NCI-H748 treated with DMSO at 0.1 percent for 48 hours (cell line): ENCODE measurements around the gene GREB1.

Experiments
- DNase-seq: peaks from one replicate; lab custom pipeline; 2025; lab: John Stamatoyannopoulos, UW

GREB1 gene

DNA sequence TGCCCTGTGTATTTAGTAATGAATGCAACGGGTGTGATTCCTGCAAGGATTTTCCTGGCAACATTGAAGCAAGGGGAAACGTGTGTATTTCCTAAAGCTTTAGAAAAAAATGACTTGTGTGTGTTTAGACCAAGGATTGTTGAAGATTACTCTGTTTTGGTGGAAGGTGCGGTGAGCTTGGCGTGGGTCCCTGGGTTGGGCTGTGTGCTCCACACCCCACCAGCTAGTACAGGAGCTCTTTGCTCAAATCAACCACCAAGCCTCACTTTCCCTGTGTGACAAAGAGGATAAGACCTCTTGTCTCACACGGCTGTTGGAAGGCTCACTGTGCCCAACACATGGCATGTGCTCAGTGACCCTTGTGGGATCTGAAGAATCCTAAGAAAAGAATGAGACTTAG lies 21.4 kb upstream of the GREB1 start:
- no peak for DNase-seq

DNA sequence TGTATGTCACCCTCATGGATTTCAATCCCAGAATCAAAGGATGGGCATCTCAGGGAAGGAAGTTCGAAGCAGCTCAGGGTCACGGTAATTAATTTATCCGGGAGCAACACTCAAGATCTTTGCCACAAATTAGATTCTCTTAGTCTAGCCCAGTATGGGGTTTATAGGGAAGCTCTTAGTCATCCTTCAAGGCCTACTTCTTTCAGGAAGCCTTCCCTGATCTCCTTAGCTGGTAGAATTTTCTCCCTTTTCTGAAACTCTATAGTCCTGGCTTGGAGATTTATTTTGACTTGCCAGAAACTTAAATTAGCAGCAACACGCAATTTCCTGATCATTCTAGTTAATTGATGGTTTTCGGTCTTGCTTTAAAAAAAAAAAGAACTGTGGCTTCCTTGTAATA lies 20.5 kb upstream of the GREB1 start:
- no peak for DNase-seq

DNA sequence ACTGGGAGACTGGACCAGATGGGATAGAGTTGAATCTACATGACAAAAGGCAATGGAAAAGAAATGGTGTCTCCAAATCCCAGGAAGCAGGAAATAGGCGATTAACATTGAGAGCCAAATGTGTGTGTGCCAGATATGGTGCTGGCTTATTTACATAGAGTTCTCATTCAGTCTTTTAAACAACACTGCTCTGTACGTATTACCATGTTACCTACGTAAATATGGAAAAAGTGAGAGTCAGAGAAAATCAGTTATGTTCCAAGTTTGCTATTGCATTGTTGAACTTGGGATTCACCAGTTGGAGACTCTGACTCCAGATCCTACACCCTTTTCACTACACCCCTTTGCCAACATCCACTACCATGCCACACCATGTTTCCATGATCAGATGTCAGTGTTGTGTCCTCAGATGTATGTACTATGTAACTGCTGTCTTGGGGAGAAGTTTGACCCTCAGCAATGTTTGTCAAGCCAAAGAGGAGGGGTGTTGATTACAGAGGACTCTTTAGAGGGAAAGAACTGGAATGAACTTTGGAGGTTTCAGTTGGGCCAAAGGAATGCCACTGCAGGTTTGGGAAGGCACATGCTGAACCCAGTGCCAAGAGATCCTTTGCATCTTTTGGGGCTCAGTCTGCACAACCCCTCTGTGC lies 19.6 kb upstream of the GREB1 start:
- DNase-seq: no peak

DNA sequence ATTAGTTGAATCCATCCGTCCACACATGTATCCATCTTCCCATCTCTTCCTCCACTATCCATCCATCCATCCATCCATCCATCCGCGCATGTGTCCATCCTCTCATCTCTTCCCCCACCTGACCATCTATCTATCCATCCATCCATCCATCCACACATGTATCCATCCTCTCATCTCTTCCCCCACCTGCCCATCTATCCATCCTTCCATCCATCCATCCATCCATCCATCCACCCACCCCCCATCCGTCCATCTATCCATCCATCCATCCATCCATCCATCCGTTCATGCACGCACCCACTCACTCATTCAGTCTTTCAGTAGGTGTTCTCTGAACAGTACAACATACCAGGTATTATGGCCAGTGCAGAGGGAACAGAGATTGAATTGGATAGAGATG lies 18.9 kb upstream of the GREB1 start:
- no peak for DNase-seq

DNA sequence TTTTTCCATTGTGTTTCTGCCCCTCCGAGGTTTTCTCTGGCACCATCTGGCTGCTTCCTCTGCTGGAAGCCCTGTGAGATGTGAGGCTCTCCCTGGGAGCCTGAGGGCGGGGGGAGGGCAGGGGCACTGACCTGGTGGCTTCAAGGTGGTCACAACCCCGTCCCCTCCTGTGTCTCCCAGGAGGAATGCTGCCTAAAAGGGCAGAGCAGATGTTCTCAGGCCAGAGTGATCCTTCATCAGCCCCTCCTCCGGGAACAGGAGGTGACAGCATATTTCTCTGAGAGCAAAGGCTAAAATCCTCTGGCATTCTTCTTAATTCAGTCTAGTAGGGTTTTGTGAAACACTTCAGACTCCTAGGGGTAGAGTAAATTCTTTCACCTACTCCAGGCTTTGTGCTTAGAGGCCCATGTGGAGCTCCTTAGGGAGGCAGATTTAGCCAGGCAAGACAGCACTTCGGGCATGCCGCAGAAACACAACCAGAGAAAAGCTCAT lies 18.3 kb upstream of the GREB1 start:
- DNase-seq: no peak

DNA sequence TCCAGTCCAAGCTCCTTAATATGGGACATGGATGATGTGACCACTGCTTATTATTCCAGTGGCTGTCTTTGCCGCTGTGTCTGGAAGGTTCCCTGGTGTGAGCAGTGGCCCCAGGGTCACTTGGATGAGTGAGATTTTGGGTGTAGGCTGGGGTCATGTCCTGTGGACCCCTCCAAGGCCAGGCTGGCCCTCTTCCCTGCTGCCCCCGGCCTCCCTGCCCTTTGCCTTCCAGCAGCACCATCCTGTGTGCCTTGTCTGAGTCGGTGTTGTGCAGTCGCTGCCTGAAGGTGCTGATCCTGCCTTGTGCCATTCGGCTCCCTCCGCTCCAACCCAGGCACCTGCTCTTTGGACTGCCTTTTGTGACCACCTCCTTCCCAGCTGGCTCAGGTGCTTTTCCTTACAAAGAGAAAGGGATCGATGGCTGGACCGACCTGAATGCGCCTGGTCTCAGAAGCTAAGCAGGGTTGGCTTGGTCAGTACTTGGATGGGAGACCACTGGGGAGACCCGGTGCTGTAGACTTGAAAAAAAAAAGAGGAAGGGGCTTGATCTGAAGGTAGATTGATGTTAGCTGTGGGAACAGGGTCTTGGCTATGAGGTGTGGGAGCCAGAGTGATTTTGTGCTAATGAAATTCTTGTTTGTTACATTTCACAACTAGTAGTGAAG lies 16.7 kb upstream of the GREB1 start:
- no peak for DNase-seq

DNA sequence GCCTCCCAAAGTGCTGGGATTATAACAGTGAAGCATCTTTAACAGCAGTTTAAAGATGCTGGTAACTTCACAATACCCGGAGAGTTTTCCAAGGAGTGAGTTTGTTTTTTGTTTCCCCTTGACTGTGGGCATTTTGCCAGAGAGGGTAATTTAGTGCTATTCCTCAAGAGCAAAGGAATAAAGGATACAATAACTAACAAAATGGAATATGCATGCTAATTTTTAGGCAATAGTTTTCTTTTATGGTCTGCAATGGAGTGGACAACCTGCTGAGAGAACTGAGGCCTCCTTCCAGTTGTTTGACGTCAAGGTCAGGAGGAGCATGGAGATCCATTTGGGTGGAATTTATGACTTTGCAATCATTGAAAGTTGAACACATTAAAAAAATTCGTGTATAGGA lies 15.9 kb upstream of the GREB1 start:
- DNase-seq: no peak

DNA sequence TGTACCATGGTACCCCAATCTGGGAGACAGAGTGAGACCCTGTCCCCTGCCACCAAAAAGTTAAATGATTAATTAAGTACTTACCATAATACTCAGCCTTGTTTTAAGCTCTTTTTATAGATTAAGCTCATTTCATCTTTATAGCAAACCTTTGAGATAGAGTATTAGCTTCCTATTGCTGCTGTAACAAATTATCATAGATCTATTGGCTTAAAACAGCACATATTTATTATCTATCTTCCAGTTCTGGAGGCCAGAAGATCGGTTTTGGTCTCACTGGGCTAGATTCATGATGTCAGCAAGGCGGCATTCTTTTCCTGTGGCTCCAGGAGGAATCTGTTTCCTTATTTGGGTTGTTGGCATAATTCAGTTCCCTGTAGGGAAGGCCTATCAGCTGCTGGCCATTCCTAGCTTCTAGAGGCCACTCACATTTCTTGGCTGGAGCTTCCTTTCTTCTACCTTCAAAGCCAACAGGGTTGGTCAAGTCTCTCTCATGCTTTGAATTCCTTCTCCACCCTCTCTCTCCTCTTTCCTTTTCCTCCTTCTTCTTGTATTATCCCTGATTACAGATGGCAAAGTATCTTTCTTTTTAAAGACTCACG lies 13.7 kb upstream of the GREB1 start:
- DNase-seq: no peak

DNA sequence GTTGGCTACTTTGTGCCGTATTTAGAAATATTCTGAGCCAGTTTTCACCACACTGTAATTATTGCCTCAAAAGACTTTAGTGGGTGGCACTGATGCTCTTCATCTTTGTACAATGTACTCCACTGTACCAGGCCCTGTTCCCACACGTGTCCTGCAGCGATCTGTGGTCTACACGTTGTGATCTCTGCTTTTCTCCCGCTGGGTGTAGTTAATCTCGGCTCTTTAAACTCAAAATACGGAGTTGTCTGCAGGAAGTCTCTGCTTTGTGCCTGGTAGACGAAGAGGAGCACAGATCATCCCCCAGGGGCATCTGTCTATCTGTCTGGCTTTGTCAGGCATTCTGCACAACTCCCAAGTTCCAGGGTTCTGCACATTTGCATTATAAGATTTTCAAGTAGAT lies 12.1 kb upstream of the GREB1 start:
- DNase-seq: no peak

DNA sequence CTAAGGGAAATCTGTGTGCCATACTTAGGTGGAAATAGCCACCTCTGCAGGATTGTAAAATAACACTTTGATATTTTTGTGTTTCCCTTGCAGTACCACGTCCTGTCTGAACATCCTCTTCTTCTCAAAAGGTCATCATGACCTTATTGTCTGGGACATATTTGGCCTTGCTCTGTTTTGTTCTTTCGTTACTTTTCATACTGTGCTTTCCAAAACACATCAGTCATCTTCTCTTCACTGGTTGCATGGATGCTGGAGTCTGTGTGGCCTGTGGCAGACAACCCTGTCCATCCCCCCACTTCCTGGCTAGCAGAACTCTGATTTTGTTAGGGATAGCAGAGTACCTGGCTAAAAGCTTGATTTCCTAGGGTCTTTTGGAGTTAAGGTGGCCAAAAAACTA lies 9.4 kb upstream of the GREB1 start:
- DNase-seq: no peak

DNA sequence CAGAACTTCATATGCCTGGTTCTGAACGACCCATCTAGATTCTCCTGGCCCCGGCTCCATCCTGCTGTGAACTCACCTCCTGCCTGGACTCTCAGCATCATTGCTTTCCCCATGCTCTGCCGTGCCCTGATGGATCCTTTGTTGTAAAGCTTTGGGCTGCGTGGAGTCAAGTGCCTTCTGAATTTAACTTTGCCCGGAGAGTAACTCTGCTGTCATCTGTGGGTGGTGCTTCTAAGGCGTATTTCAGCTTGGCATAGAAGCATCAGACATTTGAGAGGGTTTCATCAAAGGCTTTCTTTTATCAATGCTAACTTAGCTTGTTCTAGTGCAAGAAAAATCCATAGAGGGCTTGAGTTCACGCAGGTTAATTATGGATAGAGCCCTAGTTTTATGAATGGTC lies 8.1 kb upstream of the GREB1 start:
- no peak for DNase-seq

DNA sequence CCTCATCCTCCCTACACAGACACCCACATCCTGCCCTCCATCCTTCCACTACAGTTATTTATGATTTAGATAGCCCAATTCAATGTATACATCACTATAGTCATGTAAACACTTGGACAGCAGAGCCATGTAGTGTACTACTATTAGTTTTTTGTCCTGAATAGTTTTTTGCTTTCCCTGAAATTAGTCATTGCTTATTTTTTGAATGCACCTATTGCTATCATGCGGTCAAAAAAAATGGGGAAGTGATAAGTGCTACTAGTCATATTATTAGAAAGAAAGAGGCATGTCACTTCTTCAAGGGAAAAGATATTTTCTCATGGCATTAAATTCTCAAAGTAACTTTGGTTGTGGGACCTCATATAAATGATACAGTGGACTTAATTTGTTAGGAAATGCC lies 6.8 kb upstream of the GREB1 start:
- DNase-seq: no peak

DNA sequence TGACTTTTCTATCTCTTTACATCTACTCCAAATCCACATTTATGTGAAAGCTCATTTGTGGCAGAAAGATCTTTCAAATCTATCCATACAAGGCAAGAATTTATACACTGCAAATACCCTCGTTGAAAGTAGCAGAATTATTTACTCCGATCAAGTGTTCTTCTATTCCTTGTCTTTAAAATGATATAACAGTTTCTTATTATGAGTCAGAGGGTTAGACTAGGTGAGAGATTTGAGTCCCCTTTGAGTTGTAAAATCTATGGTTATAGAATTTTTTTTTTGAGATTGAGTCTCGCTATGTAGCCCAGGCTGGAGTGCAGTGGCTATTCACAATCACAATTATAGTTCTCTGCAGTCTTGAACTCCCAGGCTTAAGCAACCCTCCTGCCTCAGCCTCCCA lies 5.6 kb upstream of the GREB1 start:
- no peak for DNase-seq

DNA sequence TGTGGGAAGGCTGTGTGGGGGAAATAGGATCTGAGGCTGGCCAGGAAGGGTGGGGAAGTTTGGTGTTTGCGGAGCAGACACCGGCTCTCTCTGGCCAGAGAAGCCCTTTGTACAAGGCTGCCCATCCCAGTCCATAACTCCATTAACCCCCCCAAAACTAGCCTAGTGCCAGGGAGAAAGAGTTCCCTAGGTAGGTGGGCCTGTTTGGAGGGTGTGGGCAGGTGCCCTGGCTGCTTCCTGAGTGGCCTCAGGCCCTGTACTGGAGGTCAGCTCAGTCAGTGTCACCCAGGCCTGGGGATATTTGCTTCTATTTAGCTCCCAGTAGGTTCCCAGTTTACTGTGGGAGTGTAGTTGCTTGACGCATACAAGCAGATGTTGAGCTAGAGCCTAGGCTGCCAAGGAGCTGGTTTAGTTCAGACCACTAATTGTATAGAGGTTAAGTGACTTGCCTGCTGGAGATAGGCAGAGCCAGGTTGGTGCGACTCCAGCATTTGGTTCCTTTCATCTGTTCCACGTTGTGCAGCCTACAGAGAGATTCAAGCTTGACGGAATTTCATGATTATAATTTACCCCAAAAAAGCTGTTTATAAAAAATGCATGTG lies 2.9 kb upstream of the GREB1 start:
- DNase-seq: no peak

DNA sequence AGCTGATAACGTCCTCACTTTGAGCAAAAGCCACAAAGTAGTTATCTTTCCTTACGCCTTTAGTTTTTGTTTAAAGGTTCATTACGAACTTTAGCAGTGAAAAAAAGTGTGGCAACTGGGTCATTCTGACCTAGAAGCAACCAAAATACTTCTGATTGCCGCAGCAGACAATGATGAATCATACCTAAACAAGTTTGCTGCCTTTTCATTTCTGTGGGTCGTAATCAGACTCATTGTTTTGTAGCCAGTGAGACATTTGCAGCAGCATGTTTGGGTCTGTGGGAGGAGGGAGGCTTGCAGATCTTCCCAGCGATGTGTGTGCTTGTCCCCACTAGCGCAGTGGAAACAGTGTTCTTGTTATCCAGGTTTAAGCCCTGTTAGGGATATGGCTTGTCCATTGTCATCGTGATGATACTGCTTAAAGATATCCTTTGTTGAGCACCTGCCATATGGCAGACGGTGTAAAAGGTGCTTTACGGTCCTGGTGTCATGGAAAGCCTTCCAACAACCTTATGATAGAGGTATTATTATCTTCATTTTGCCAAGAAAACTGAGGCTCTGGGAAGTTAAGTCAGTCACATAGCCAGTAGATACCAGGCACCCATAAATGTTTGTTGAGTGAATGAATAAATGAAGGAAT lies 1.3 kb upstream of the GREB1 start:
- DNase-seq: no peak

DNA sequence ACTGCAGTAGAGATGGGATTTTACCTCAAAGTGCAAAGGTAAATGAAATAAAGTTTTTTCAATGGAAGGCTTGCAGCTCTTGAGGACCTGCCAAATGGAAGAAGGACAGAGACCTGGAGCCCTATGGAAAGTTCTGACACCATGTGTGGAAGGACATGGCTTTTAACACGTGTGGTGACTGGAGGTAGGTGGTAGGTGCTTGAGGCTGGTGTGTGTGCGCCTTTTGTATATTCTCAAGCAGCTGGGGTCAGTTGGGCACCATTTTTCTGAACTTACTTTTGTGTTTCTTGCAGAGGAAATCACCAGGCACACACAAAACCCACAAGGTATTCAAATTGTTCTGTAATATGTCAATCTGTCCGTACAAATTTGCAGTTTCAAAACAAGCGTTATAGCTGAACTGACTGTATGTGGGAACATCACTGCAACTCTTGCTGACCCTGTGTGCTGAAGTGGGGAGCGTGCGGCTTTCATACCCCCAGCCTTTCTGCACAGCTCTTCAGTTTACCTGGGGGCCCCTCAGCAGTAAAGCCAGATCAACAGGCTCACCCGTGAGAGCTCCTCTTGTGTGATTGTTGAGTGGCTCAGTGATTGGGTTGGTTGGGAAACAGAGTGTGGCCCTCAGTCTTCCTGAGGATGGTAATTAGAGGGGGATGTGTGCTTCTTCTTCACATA lies 363 bp downstream of the GREB1 start:
- DNase-seq: no peak

DNA sequence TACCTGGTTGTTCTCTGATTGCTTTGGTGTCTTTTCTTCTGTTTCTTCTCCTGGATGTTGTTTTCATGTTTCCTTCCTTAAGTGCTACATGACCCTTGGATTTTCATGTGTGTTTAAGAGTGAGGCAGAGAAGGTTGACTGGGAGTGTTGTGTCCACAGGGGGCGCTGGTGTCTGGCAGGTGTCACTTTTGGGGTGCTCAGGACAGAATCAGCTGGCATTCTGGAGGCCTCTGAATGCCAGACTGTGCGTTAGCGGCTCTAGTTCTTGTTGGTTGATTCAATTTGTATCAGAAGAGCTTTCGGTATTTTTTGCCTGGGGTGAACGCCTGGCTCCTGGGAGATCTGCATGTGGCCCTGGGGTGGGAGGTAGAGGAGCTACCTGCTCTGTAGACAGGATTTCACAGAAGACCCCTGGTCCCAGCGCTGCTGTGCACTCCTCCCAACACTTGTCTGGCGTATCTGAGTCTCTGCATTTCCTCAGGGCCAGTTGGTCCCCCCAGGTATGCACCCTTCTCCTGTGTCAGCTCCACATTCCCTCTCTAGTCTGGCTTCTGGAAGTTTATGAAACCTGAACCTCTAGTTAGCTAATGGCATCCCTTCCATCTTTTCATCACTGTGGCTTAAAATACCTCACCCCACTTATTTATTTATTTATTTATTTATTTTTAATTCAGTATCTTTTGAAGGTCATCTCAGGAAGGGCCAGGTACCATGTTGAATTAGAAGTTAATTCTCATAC lies 1.1 kb downstream of the GREB1 start:
- DNase-seq: no peak

DNA sequence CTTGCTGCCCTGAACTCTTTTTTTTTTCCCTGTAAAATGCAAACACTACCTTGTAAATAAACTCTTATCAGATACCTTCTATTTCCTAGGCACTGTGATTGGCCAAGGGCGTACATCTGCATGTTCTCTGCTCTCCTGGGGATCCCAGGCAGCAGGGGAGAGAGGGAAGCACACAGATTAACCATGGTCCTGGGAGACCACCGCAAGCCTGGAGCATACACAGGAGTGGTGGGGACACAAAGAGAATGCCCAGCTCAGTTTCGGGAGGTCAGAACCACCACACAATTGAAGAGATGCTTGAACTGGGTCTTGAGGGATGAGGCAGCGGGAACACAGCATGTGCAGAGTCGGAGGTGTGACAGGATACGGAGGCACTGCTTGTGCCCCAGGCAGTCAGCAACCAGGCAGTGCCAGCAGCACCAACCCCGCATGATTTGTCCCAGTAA lies 2.1 kb downstream of the GREB1 start:
- no peak for DNase-seq

DNA sequence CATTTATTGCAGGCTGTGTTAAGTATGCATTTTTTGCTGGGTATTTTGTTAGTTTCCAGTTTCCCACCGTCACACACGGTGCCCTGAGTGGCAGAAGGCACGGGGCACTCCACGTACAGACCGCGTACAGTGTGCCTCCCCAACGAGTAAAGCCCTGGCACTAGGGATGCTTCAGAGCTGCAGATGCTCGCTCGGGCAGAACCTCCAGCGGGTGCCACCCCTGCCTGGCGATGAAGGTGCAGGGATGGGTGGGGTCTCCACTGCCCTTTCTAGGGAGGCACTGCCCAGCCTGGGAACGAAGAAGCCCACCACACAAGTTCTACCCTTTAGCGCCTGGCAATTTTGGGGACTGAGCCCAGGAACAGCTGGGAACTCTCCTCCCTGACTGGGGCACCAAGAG lies 4.1 kb downstream of the GREB1 start:
- no peak for DNase-seq

DNA sequence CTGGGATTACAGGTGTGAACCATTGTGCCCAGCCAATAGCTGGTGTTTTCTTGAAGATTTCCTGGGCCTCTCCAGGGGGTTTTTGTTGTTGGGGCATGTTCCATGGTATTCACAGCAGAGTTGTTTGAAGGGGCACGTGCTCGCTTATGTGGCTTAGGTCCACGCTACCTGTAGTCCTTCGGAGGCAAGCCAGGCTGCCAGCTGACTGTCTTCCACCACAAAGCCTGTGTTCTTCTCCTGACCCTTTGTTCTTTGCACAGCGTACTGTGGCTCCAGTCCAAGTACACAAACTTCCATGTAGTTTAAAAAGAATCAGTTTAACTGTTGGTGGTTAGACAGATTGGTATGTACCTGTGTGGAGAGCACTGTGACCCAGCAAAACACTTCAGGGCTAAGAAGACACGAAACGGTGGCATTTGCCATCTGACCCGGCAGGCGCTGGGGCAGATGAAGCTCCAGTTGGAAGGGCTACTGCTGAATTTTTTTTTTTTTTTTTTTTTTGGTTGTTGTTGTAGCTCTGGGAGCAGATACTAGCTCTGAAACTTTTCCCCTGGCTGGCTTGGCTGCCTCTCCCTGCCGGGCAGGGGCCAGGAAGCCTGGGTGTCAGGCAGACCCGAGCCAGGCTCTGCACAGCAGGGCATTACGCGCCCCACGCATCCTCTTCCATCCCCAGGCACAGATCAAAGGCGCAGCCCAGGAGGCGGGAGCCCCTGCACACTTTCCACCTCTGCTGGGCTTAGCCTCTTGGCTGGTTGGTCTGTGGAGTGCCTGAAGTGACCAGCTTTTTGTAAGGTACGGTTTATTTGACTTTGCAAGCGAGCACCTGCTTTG lies 5.7 kb downstream of the GREB1 start:
- DNase-seq: peak; percentile 41
